T-cell (primary cell): ENCODE data around the gene DGKD. TPM values are rescaled to one million over a fixed set of nuclear protein-coding genes. Genes with fewer than 3 reads are reported as not detected.
A peak's percentile ranks its signal among the peaks of the same experiment; 100 is the strongest.

Experiments used
- ATAC-seq, 4 experiments: fragments of 200-7000 bp in 3 of 4; fragments of 150-1000 bp in 1 of 4; cut with Tn5 transposase; replicated peaks in 1 of 4; 1 replicate in 3 of 4; 2 replicates in 1 of 4; pipeline ENCODE4 v1.10.0; 2021; ENCODE audit warnings: moderate library complexity in 3 of 4, mild to moderate bottlenecking in 2 of 4, moderate number of reproducible peaks in 1 of 4
- CTCF ChIA-PET, 2 donors: fragments of 300-600 bp; sonication (Branson Sonifier 250); formaldehyde crosslinking; loops; one replicate each; lab custom pipeline; 2022; ENCODE audit warnings: antibody characterized with exemption in 2 of 2; lab: Charles Lee
- POLR2A ChIA-PET, 2 donors: fragments of 300-600 bp; sonication (Branson Sonifier 250); formaldehyde crosslinking; loops; one replicate each; lab custom pipeline; 2022; ENCODE audit warnings: antibody characterized with exemption in 2 of 2; lab: Charles Lee
- DNase-seq, 35 experiments: peaks; one replicate each; pipeline versions ENCODE4 v3.0.0 to v3.0.0-alpha.2; 2013 to 2023
- H3K27ac ChIP-seq: one replicate; pipeline ENCODE4 v1.5.1; 2013; ENCODE audit warnings: low read length
- H3K27me3 ChIP-seq, 2 experiments: replicated peaks in 1 of 2; 1 replicate in 1 of 2; 2 replicates in 1 of 2; pipeline versions ENCODE4 v1.6.1 to v1.7.0; 2013; ENCODE audit warnings: low read length in 1 of 2, mixed read lengths in 1 of 2; ENCODE audit not compliant: control insufficient read depth in 2 of 2, insufficient read depth in 2 of 2; ENCODE audit errors: extremely low read depth in 1 of 2
- H3K36me3 ChIP-seq, 2 donors: 1 replicate in 1 of 2; 2 replicates in 1 of 2; pipeline versions ENCODE4 v1.6.1 to v1.7.0; 2013; ENCODE audit warnings: low read length in 1 of 2; ENCODE audit not compliant: control insufficient read depth in 2 of 2, insufficient read depth in 1 of 2; ENCODE audit errors: extremely low read depth in 1 of 2
- H3K4me1 ChIP-seq, 2 experiments: 1 replicate in 1 of 2; 2 replicates in 1 of 2; pipeline versions ENCODE4 v1.6.1 to v1.7.0; 2013; ENCODE audit warnings: low read length in 2 of 2, mixed read lengths in 1 of 2; ENCODE audit not compliant: insufficient read depth in 2 of 2, control insufficient read depth in 1 of 2; ENCODE audit errors: extremely low read depth in 1 of 2
- H3K4me3 ChIP-seq, 2 donors: 1 replicate in 1 of 2; 2 replicates in 1 of 2; pipeline versions ENCODE4 v1.5.1 to v1.7.0; 2013; ENCODE audit warnings: mild to moderate bottlenecking in 2 of 2, low read length in 1 of 2, moderate library complexity in 1 of 2; ENCODE audit not compliant: control insufficient read depth in 1 of 2; ENCODE audit errors: extremely low read depth in 1 of 2
- H3K9me3 ChIP-seq: 2 replicates; pipeline ENCODE4 v1.7.0; 2013
- H3K27ac Mint-ChIP-seq, 2 donors: one replicate each; pipeline ENCODE4 v1.8.0; 2020 to 2021; ENCODE audit warnings: mild to moderate bottlenecking in 2 of 2, mixed read lengths in 2 of 2
- H3K27me3 Mint-ChIP-seq, 2 donors: one replicate each; pipeline ENCODE4 v1.8.0; 2021 to 2022; ENCODE audit warnings: mixed read lengths in 2 of 2
- H3K36me3 Mint-ChIP-seq: one replicate; pipeline ENCODE4 v1.8.0; 2021; ENCODE audit warnings: mixed read lengths
- H3K4me1 Mint-ChIP-seq, 3 donors: one replicate each; pipeline ENCODE4 v1.8.0; 2020 to 2022; ENCODE audit warnings: mixed read lengths in 3 of 3, mild to moderate bottlenecking in 1 of 3
- H3K4me3 Mint-ChIP-seq, 3 donors: one replicate each; pipeline ENCODE4 v1.8.0; 2020 to 2022; ENCODE audit warnings: mild to moderate bottlenecking in 3 of 3, mixed read lengths in 3 of 3, moderate library complexity in 3 of 3
- H3K9me3 Mint-ChIP-seq, 3 donors: one replicate each; pipeline ENCODE4 v1.8.0; 2020 to 2022; ENCODE audit warnings: mixed read lengths in 3 of 3
- WGBS: methylation state at CpG from one replicate; pipeline ENCODE4 v1.1.5; 2013; ENCODE audit warnings: missing lambda C conversion rate; ENCODE audit not compliant: insufficient coverage; 5-methylcytosine and 5-hydroxymethylcytosine counted together
- total RNA-seq, 35 experiments: library from RNA in 6 of 35; stranded (reverse) in 6 of 35; fragments of 120-200 nt in 1 of 35; gene quantifications; one replicate each; pipeline versions ENCODE4 v1.2.1 to v1.2.4 and lab custom pipeline; 2013 to 2026

The DGKD gene
- total RNA-seq, 5 donors from 2014 or later (not counting 1 experiment from before 2014, with no cell fraction given), result 143 to 254 (median 163) TPM

GRCh38 chr2:233381638-233381995 is 27.3 kb downstream of the DGKD start:
- Mint-ChIP-seq H3K4me1 (peaks cover 78 to 88% (median 81%) of the 10 kb centered on the region in 3 donors), H3K9me3 (no peaks in the 10 kb centered on the region), H3K27ac (peak overlapping the region; percentile 50 to 76), H3K36me3 (peaks cover 7% of the 10 kb centered on the region), H3K4me3 (no peak overlapping the region), H3K27me3 (no peaks in the 10 kb centered on the region)
- ChIA-PET POLR2A (interaction anchor here in 1 of 2 donors (0.6 kb wide), 1 partner anchor 141 kb away, joined by 4 read pairs; no protein-coding TSS in a partner anchor), CTCF (no interaction called here)
- Histone ChIP-seq H3K4me1 (peaks cover 20 to 65% of the 10 kb centered on the region in 2 experiments), H3K4me3 (no peak overlapping the region), H3K36me3 (peaks cover 0 to 8% of the 10 kb centered on the region in 2 donors), H3K27me3 (no peaks in the 10 kb centered on the region), H3K27ac (no peak overlapping the region), H3K9me3 (no peaks in the 10 kb centered on the region)
- ATAC-seq (no peak), DNase-seq (no peak)
- 83% methylated on average over 1 of the region's 4 CpGs for WGBS

DNA sequence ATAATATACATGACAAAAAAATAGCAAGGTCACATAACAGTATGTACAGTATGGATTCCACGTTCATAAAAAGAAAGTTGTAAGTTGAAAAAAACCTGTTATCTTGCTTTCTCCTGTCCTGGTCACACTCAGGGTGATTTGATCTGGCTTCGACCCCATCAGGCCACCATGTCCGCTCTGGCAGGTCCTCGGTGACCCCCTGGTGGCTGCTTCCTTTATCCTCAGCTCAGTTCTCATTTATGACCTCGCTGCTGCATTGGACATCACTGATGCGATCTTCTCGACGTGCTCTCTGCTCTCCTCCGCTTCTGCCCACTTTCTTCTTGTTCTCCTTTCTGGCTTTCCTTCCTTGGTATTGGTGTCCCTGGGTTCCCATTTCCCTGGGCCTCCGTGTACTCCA is 29.7 kb downstream of the DGKD start:
- WGBS, result 87% methylated on average over 9 of the region's 10 CpGs
- peaks cover 0 to 5% of the 10 kb centered on the region in 2 donors for H3K36me3 ChIP-seq
- Mint-ChIP-seq H3K9me3 (no peaks in the 10 kb centered on the region), H3K4me3 (peak overlapping the region in 1 of 3 donors; percentile 74), H3K36me3 (peaks cover 2% of the 10 kb centered on the region), H3K27me3 (no peaks in the 10 kb centered on the region), H3K4me1 (peaks cover 86 to 88% (median 88%) of the 10 kb centered on the region in 3 donors), H3K27ac (peak overlapping the region; percentile 96 to 98)
- no peak for ATAC-seq
- H3K9me3 ChIP-seq, result no peaks in the 10 kb centered on the region
- H3K4me1 ChIP-seq, result peaks cover 24 to 80% of the 10 kb centered on the region in 2 experiments
- no peak overlapping the region for H3K4me3 ChIP-seq
- H3K27me3 ChIP-seq, result no peaks in the 10 kb centered on the region
- H3K27ac ChIP-seq, result no peak overlapping the region
- POLR2A ChIA-PET, result no interaction called here
- peak in 1 of 35 experiments; percentile 8 for DNase-seq
- CTCF ChIA-PET, result interaction anchor here in 1 of 2 donors (1.7 kb wide), 1 partner anchor 21 kb away, joined by 4 read pairs; no protein-coding TSS in a partner anchor

- peak overlapping the region; percentile 3 to 74 (median 55) for H3K4me3 Mint-ChIP-seq
These were observed 30.7 kb downstream of the DGKD start for GRCh38 chr2:233384811-233385488.

GRCh38 chr2:233385489-233386044 is 31.3 kb downstream of the DGKD start:
- Histone ChIP-seq H3K4me3 (peak overlapping the region in 1 of 2 donors; percentile 26), H3K4me1 (peaks cover 24 to 66% of the 10 kb centered on the region in 2 experiments)
- H3K27ac Mint-ChIP-seq, result peak overlapping the region; percentile 96 to 98

More at GRCh38 chr2:233384811-233385488, 30.7 kb downstream of the DGKD start:
- DNase-seq, result no peak
- Mint-ChIP-seq H3K9me3 (no peaks in the 10 kb centered on the region), H3K36me3 (peaks cover 11% of the 10 kb centered on the region), H3K27me3 (no peaks in the 10 kb centered on the region), H3K4me1 (peaks cover 82 to 87% (median 84%) of the 10 kb centered on the region in 3 donors), H3K27ac (peak overlapping the region; percentile 96 to 98)
- H3K4me1 ChIP-seq, result peaks cover 24 to 72% of the 10 kb centered on the region in 2 experiments
- POLR2A ChIA-PET, result interaction anchor here in 1 of 2 donors (0.5 to 1.0 kb wide), 2 partner anchors 36 to 41 kb away, joined by 3 to 5 read pairs; no protein-coding TSS in a partner anchor
- H3K27me3 ChIP-seq, result no peaks in the 10 kb centered on the region
- peak overlapping the region in 1 of 2 donors; percentile 26 for H3K4me3 ChIP-seq
- CTCF ChIA-PET, result interaction anchor here (0.6 to 1.7 kb wide), 3 partner anchors 20 to 115 kb away, joined by 3 to 4 read pairs (median 4); no protein-coding TSS in a partner anchor
- ATAC-seq, result peak in 3 of 4 experiments; percentile 12 to 22 (median 21)
- no peaks in the 10 kb centered on the region for H3K9me3 ChIP-seq
- H3K27ac ChIP-seq, result peak overlapping the region; percentile 64
- WGBS, result 73% methylated on average over 8 of the region's 12 CpGs
- H3K36me3 ChIP-seq, result peaks cover 0 to 13% of the 10 kb centered on the region in 2 donors

GRCh38 chr2:233386382-233387041 is 32.2 kb downstream of the DGKD start:
- POLR2A ChIA-PET, result no interaction called here
- Histone ChIP-seq H3K27ac (peak overlapping the region; percentile 64), H3K4me3 (no peak overlapping the region), H3K9me3 (no peaks in the 10 kb centered on the region), H3K4me1 (peaks cover 24 to 60% of the 10 kb centered on the region in 2 experiments), H3K36me3 (peaks cover 0 to 28% of the 10 kb centered on the region in 2 donors), H3K27me3 (no peaks in the 10 kb centered on the region)
- Mint-ChIP-seq H3K36me3 (peaks cover 22% of the 10 kb centered on the region), H3K27ac (peak overlapping the region; percentile 96 to 98), H3K27me3 (no peaks in the 10 kb centered on the region), H3K4me1 (peaks cover 72 to 76% (median 73%) of the 10 kb centered on the region in 3 donors), H3K4me3 (peak overlapping the region in 2 of 3 donors; percentile 4 to 74), H3K9me3 (no peaks in the 10 kb centered on the region)
- WGBS, result 94% methylated on average over 7 of the region's 13 CpGs
- no peak for DNase-seq
- no peak for ATAC-seq
- CTCF ChIA-PET, result interaction anchor here in 1 of 2 donors (1.1 kb wide), 1 partner anchor 57 kb away, joined by 3 read pairs; no protein-coding TSS in a partner anchor

More at GRCh38 chr2:233385489-233386044, 31.3 kb downstream of the DGKD start:
- peak overlapping the region; percentile 60 to 74 (median 61) for H3K4me3 Mint-ChIP-seq
- WGBS, result 30% methylated on average over 5 of the region's 14 CpGs
- H3K36me3 ChIP-seq, result peaks cover 0 to 19% of the 10 kb centered on the region in 2 donors
- H3K9me3 Mint-ChIP-seq, result no peaks in the 10 kb centered on the region
- ChIA-PET CTCF (interaction anchor here (0.6 to 1.7 kb wide), 2 partner anchors 19 to 116 kb away, joined by 4 read pairs; no protein-coding TSS in a partner anchor), POLR2A (interaction anchor here in 1 of 2 donors (0.7 to 1.0 kb wide), 2 partner anchors 35 to 450 kb away, joined by 3 to 4 read pairs; no protein-coding TSS in a partner anchor)
- no peaks in the 10 kb centered on the region for H3K27me3 Mint-ChIP-seq
- DNase-seq (peak in 31 of 35 experiments; percentile 19 to 70 (median 47)), ATAC-seq (peak; percentile 79 to 83 (median 82))
- H3K4me1 Mint-ChIP-seq, result peaks cover 79 to 85% (median 83%) of the 10 kb centered on the region in 3 donors
- peaks cover 17% of the 10 kb centered on the region for H3K36me3 Mint-ChIP-seq
- no peaks in the 10 kb centered on the region for H3K27me3 ChIP-seq
- no peaks in the 10 kb centered on the region for H3K9me3 ChIP-seq
- peak overlapping the region; percentile 64 for H3K27ac ChIP-seq
